ENCODE data around the gene CYP46A1.

DNA sequence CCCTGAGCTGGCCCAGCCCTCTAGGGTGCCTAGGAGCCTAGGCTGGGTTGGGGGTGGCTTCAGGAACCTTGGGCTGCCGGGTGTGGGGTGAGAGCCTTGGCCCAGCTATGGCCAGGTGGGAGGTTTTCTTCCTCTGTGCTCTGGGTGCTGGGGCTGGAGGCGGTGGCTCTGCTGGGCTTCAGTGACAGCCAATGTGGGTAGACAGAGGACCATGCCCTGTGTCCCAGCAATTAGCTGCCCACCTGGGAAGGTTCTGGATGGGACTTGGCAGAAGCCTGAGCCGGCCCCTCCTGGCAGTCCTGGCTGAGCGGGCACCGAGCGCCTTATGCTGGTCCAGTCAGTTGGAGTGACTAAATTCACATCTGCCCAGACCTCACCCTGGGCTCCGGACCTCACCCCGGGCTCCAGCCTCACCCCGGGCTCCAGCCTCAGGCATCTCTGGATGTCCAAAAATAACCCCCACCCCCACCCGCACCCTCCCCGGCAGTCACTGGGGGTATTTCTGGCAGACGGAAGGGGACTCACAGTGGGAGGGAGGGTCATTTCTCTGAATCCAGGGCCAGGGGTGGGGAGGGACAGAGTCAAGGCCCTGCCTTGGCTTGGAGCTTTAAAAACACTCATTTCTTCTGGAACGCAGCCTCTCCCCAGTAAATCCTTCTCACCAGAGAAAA, 46.9 kb downstream of the CYP46A1 start:
- TF ChIP-seq, protein P1, sequence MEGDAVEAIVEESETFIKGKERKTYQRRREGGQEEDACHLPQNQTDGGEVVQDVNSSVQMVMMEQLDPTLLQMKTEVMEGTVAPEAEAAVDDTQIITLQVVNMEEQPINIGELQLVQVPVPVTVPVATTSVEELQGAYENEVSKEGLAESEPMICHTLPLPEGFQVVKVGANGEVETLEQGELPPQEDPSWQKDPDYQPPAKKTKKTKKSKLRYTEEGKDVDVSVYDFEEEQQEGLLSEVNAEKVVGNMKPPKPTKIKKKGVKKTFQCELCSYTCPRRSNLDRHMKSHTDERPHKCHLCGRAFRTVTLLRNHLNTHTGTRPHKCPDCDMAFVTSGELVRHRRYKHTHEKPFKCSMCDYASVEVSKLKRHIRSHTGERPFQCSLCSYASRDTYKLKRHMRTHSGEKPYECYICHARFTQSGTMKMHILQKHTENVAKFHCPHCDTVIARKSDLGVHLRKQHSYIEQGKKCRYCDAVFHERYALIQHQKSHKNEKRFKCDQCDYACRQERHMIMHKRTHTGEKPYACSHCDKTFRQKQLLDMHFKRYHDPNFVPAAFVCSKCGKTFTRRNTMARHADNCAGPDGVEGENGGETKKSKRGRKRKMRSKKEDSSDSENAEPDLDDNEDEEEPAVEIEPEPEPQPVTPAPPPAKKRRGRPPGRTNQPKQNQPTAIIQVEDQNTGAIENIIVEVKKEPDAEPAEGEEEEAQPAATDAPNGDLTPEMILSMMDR (IDR thresholded peaks at IDR 0.05), result no peak
- no peak for TF ChIP-seq POLR2A (IDR thresholded peaks at IDR 0.05)
